ENCODE results near the gene PNPO.
"Not testable (repeated sequence)": the region's sequence is repeated elsewhere in the genome, so short reads cannot be mapped to it uniquely, and the experiment has no call there.

Gene PNPO

GRCh38 chr17:47970725-47971499 lies 29.5 kb downstream of the PNPO start, which contains the start of gene CDK5RAP3:
Gene CDK5RAP3 (plus strand): TSS chr17:47971113. CDS start chr17:47971147, 34 bp downstream.
- H3K4me3 ChIP-seq (ENCODE audit: low read depth, low read length) = peak within 1 kb of the TSS; percentile 85

- no peak overlapping the region for H3K4me3 ChIP-seq (ENCODE audit: low read depth, low read length)
These were observed 32.2 kb downstream of the PNPO start for GRCh38 chr17:47973541-47973940.

GRCh38 chr17:47975189-47975822 lies 33.9 kb downstream of the PNPO start:
- H3K4me3 ChIP-seq (ENCODE audit: low read depth, low read length) = no peak overlapping the region

GRCh38 chr17:47975823-47976205 lies 34.4 kb downstream of the PNPO start:
- no peak overlapping the region for H3K4me3 ChIP-seq (ENCODE audit: low read depth, low read length)

- no peak overlapping the region for H3K4me3 ChIP-seq (ENCODE audit: low read depth, low read length)
These were observed 37.0 kb downstream of the PNPO start for GRCh38 chr17:47978324-47978723.

- no peak overlapping the region for H3K4me3 ChIP-seq (ENCODE audit: low read depth, low read length)
These were observed 39.2 kb downstream of the PNPO start for GRCh38 chr17:47980541-47980940.

- no peak overlapping the region for H3K4me3 ChIP-seq (ENCODE audit: low read depth, low read length)
These were observed 40.1 kb downstream of the PNPO start for GRCh38 chr17:47981462-47981861.

GRCh38 chr17:47982091-47982617 lies 40.8 kb downstream of the PNPO start:
- no peak overlapping the region for H3K4me3 ChIP-seq (ENCODE audit: low read depth, low read length)

- H3K4me3 ChIP-seq (ENCODE audit: low read depth, low read length) = no peak overlapping the region
These were observed 41.4 kb downstream of the PNPO start for GRCh38 chr17:47982645-47983390.

GRCh38 chr17:47983492-47984223 lies 42.3 kb downstream of the PNPO start:
- no peak overlapping the region for H3K4me3 ChIP-seq (ENCODE audit: low read depth, low read length)

GRCh38 chr17:47986520-47986919 lies 45.1 kb downstream of the PNPO start:
- no peak overlapping the region for H3K4me3 ChIP-seq (ENCODE audit: low read depth, low read length)

GRCh38 chr17:47987240-47987835 lies 46.0 kb downstream of the PNPO start:
- no peak overlapping the region for H3K4me3 ChIP-seq (ENCODE audit: low read depth, low read length)

GRCh38 chr17:47988445-47988844 lies 47.1 kb downstream of the PNPO start:
- H3K4me3 ChIP-seq (ENCODE audit: low read depth, low read length) = not testable (repeated sequence)

GRCh38 chr17:47989159-47989558 lies 47.8 kb downstream of the PNPO start:
- no peak overlapping the region for H3K4me3 ChIP-seq (ENCODE audit: low read depth, low read length)

GRCh38 chr17:47989700-47990099 lies 48.3 kb downstream of the PNPO start:
- H3K4me3 ChIP-seq (ENCODE audit: low read depth, low read length) = no peak overlapping the region

- no peak overlapping the region for H3K4me3 ChIP-seq (ENCODE audit: low read depth, low read length)
These were observed 49.8 kb downstream of the PNPO start for GRCh38 chr17:47990962-47991731.

GRCh38 chr17:47992216-47992615 lies 50.8 kb downstream of the PNPO start:
- H3K4me3 ChIP-seq (ENCODE audit: low read depth, low read length) = no peak overlapping the region

GRCh38 chr17:47993031-47993564 lies 51.7 kb downstream of the PNPO start:
- no peak overlapping the region for H3K4me3 ChIP-seq (ENCODE audit: low read depth, low read length)

- no peak overlapping the region for H3K4me3 ChIP-seq (ENCODE audit: low read depth, low read length)
These were observed 52.6 kb downstream of the PNPO start for GRCh38 chr17:47993964-47994363.

Data from iPS-11a (cell line).